CD14-positive monocyte (primary cell): ENCODE measurements around the gene ZFYVE21. TPM values are rescaled to one million over a fixed set of nuclear protein-coding genes. Genes with fewer than 3 reads are reported as not detected.
A peak's percentile ranks its signal among the peaks of the same experiment; 100 is the strongest.

Experiments
- DNase-seq, 3 donors: peaks; one replicate each; pipeline ENCODE4 v3.0.0-alpha.2; 2011 to 2022
- H2AFZ ChIP-seq: 2 replicates; pipeline ENCODE4 v1.6.0; 2012; ENCODE audit warnings: mild to moderate bottlenecking, low read depth, low read length, inconsistent platforms; ENCODE audit not compliant: insufficient read depth, poor library complexity, severe bottlenecking
- H3K27ac ChIP-seq, 2 donors: 1 replicate in 1 of 2; 2 replicates in 1 of 2; pipeline ENCODE4 v1.5.1; 2012 to 2013; ENCODE audit warnings: low read length in 2 of 2, control low read depth in 1 of 2, inconsistent platforms in 1 of 2, low read depth in 1 of 2, mild to moderate bottlenecking in 1 of 2
- H3K27me3 ChIP-seq, 2 donors: one replicate each; pipeline versions ENCODE4 v1.6.0 to v1.6.1; 2011 to 2013; ENCODE audit warnings: low read length in 2 of 2; ENCODE audit not compliant: control insufficient read depth in 2 of 2, insufficient read depth in 2 of 2
- H3K36me3 ChIP-seq, 2 donors: replicated peaks in 1 of 2; 1 replicate in 1 of 2; 2 replicates in 1 of 2; pipeline versions ENCODE4 v1.5.1 to v1.6.1; 2012 to 2013; ENCODE audit warnings: low read length in 2 of 2, control low read depth in 1 of 2, inconsistent platforms in 1 of 2, mild to moderate bottlenecking in 1 of 2; ENCODE audit not compliant: insufficient read depth in 2 of 2, control insufficient read depth in 1 of 2
- H3K4me1 ChIP-seq, 2 donors: 1 replicate in 1 of 2; 2 replicates in 1 of 2; pipeline versions ENCODE4 v1.5.1 to v1.6.1; 2012 to 2013; ENCODE audit warnings: low read length in 2 of 2, control low read depth in 1 of 2, inconsistent platforms in 1 of 2, mild to moderate bottlenecking in 1 of 2, moderate library complexity in 1 of 2; ENCODE audit not compliant: insufficient read depth in 2 of 2, control insufficient read depth in 1 of 2
- H3K4me2 ChIP-seq: replicated peaks from 2 replicates; pipeline ENCODE3; 2012; ENCODE audit warnings: low read length, moderate library complexity, mild to moderate bottlenecking; ENCODE audit not compliant: poor library complexity, severe bottlenecking; ENCODE audit errors: extremely low read depth
- H3K4me3 ChIP-seq, 3 experiments: fragments of 200-600 bp in 1 of 3; sonication (generic) in 1 of 3; replicated peaks in 1 of 3; 1 replicate in 2 of 3; 2 replicates in 1 of 3; pipeline ENCODE4 v1.5.1; 2011 to 2013; ENCODE audit warnings: low read length in 3 of 3, mild to moderate bottlenecking in 3 of 3, control low read depth in 2 of 3, low read depth in 2 of 3, inconsistent platforms in 1 of 3, moderate library complexity in 1 of 3
- H3K79me2 ChIP-seq: 2 replicates; pipeline ENCODE4 v1.6.0; 2012; ENCODE audit warnings: mild to moderate bottlenecking, control low read depth, inconsistent platforms, low read length, moderate library complexity; ENCODE audit not compliant: insufficient read depth
- H3K9ac ChIP-seq: 2 replicates; pipeline ENCODE4 v1.6.0; 2017; ENCODE audit warnings: low read length, mild to moderate bottlenecking; ENCODE audit not compliant: insufficient read depth, poor library complexity, severe bottlenecking
- H3K9me3 ChIP-seq, 2 donors: replicated peaks in 1 of 2; 1 replicate in 1 of 2; 2 replicates in 1 of 2; pipeline versions ENCODE4 v1.5.1 to v1.6.1; 2012 to 2013; ENCODE audit warnings: low read length in 2 of 2, control low read depth in 1 of 2; ENCODE audit not compliant: control insufficient read depth in 1 of 2, insufficient read depth in 1 of 2
- H4K20me1 ChIP-seq: 2 replicates; pipeline ENCODE4 v1.6.0; 2012; ENCODE audit warnings: mild to moderate bottlenecking, low read length, control low read depth, moderate library complexity; ENCODE audit not compliant: insufficient read depth
- H3K27ac Mint-ChIP-seq, 7 donors: one replicate each; pipeline ENCODE4 v1.8.0; 2020; ENCODE audit warnings: mild to moderate bottlenecking in 7 of 7, mixed read lengths in 7 of 7, moderate library complexity in 6 of 7, inconsistent platforms in 2 of 7
- H3K27me3 Mint-ChIP-seq, 3 donors: one replicate each; pipeline ENCODE4 v1.8.0; 2021 to 2022; ENCODE audit warnings: low read depth in 3 of 3, mild to moderate bottlenecking in 3 of 3, mixed read lengths in 3 of 3, moderate library complexity in 3 of 3, inconsistent platforms in 1 of 3
- H3K36me3 Mint-ChIP-seq, 2 donors: one replicate each; pipeline ENCODE4 v1.8.0; 2020; ENCODE audit warnings: mixed read lengths in 2 of 2, inconsistent platforms in 1 of 2, mild to moderate bottlenecking in 1 of 2
- H3K4me1 Mint-ChIP-seq: one replicate; pipeline ENCODE4 v1.8.0; 2020; ENCODE audit warnings: mild to moderate bottlenecking, mixed read lengths
- H3K4me3 Mint-ChIP-seq, 2 donors: one replicate each; pipeline ENCODE4 v1.8.0; 2020; ENCODE audit warnings: mild to moderate bottlenecking in 2 of 2, mixed read lengths in 2 of 2, moderate library complexity in 1 of 2
- H3K9me3 Mint-ChIP-seq, 7 donors: one replicate each; pipeline ENCODE4 v1.8.0; 2020 to 2022; ENCODE audit warnings: mixed read lengths in 7 of 7, mild to moderate bottlenecking in 6 of 7, moderate library complexity in 6 of 7, inconsistent platforms in 2 of 7
- WGBS: methylation state at CpG from one replicate; pipeline ENCODE4 v1.1.5; 2013; ENCODE audit warnings: missing lambda C conversion rate; ENCODE audit not compliant: insufficient coverage; 5-methylcytosine and 5-hydroxymethylcytosine counted together
- intact Hi-C, 2 donors: fragments of 100-400 bp; cut with micrococcal nuclease; formaldehyde crosslinking; loops; one replicate each; pipeline versions ENCODE4 v1.15.0 to v1.15.1; 2023
- polyA plus RNA-seq, 3 donors: library from polyadenylated mRNA; depleted of rRNA in 1 of 3; unstranded in 2 of 3; stranded (reverse) in 1 of 3; fragments of 300-500 nt in 2 of 3; fragments of >200 nt in 1 of 3; fragmentation: Illumina TruSeq in 2 of 3; gene quantifications; 1 replicate in 2 of 3; 2 replicates in 1 of 3; pipeline ENCODE4 v1.2.3, GENCODE V29; 2012 to 2021
- TF ChIP-seq, protein P1 (sequence below): fragments of 200-600 bp; IDR thresholded peaks from one replicate; pipeline ENCODE4 v1.8.0; 2022; ENCODE audit warnings: antibody characterized with exemption, mild to moderate bottlenecking

Gene ZFYVE21
- polyA plus RNA-seq, 3 donors, result 22.1 to 36.5 (median 33.1) TPM

GRCh38 chr14:103721334-103722120, 5.9 kb downstream of the ZFYVE21 start:
- TF ChIP-seq, protein P1, sequence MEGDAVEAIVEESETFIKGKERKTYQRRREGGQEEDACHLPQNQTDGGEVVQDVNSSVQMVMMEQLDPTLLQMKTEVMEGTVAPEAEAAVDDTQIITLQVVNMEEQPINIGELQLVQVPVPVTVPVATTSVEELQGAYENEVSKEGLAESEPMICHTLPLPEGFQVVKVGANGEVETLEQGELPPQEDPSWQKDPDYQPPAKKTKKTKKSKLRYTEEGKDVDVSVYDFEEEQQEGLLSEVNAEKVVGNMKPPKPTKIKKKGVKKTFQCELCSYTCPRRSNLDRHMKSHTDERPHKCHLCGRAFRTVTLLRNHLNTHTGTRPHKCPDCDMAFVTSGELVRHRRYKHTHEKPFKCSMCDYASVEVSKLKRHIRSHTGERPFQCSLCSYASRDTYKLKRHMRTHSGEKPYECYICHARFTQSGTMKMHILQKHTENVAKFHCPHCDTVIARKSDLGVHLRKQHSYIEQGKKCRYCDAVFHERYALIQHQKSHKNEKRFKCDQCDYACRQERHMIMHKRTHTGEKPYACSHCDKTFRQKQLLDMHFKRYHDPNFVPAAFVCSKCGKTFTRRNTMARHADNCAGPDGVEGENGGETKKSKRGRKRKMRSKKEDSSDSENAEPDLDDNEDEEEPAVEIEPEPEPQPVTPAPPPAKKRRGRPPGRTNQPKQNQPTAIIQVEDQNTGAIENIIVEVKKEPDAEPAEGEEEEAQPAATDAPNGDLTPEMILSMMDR, result no peak
- peaks cover 13 to 26% of the 10 kb centered on the region in 2 donors for H3K36me3 Mint-ChIP-seq
- peaks cover 0 to 2% (median 0%) of the 10 kb centered on the region in 3 donors for H3K27me3 Mint-ChIP-seq
- no peaks in the 10 kb centered on the region for H3K9me3 Mint-ChIP-seq
- H3K4me2 ChIP-seq, result no peak overlapping the region
- H3K4me1 Mint-ChIP-seq, result peaks cover 13% of the 10 kb centered on the region
- peaks cover 56% of the 10 kb centered on the region for H4K20me1 ChIP-seq
- no peaks in the 10 kb centered on the region for H3K9me3 ChIP-seq
- peaks cover 4 to 13% of the 10 kb centered on the region in 2 donors for H3K36me3 ChIP-seq
- 94% methylated on average over 19 of the region's 26 CpGs for WGBS
- H3K27ac Mint-ChIP-seq, result no peak overlapping the region
- no peak overlapping the region for H3K27ac ChIP-seq
- no peak overlapping the region for H3K9ac ChIP-seq
- DNase-seq, result no peak
- no peaks in the 10 kb centered on the region for H3K27me3 ChIP-seq
- peaks cover 5% of the 10 kb centered on the region in 2 donors for H3K4me1 ChIP-seq
- H2AFZ ChIP-seq, result no peak overlapping the region
- intact Hi-C loops, result no loop called here
- H3K4me3 Mint-ChIP-seq, result no peak overlapping the region
- peaks cover 26% of the 10 kb centered on the region for H3K79me2 ChIP-seq
- no peak overlapping the region for H3K4me3 ChIP-seq

DNA sequence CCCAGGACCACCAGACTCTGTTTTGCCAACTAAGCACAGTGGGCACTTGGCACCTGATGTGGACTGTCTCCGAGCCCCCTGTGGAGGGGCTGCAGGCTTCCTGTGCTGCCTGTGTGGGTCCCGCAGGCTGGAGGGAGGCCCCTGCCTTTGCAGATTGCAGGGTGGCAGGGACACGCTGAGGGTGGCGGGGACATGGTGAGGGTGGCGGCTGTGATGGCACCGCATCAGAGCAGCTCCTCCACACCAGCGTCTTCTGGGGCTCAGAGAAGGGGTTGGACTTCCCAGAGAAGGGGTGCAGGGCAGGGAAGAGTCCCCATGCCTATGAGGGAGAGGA, 8.1 kb downstream of the ZFYVE21 start:
- H3K4me1 Mint-ChIP-seq, result no peaks in the 10 kb centered on the region
- H3K79me2 ChIP-seq, result peaks cover 7% of the 10 kb centered on the region
- no peaks in the 10 kb centered on the region for H3K9me3 ChIP-seq
- no peaks in the 10 kb centered on the region for H3K9me3 Mint-ChIP-seq
- WGBS, result 85% methylated on average over 7 of the region's 7 CpGs
- H3K4me3 ChIP-seq, result no peak overlapping the region
- peaks cover 0 to 2% (median 0%) of the 10 kb centered on the region in 3 donors for H3K27me3 Mint-ChIP-seq
- H3K4me1 ChIP-seq, result no peaks in the 10 kb centered on the region
- no peak overlapping the region for H3K9ac ChIP-seq
- intact Hi-C loops, result no loop called here
- H4K20me1 ChIP-seq, result peaks cover 36% of the 10 kb centered on the region
- no peak overlapping the region for H3K4me2 ChIP-seq
- peaks cover 6 to 22% of the 10 kb centered on the region in 2 donors for H3K36me3 Mint-ChIP-seq
- DNase-seq, result no peak
- H3K36me3 ChIP-seq, result peaks cover 15 to 27% of the 10 kb centered on the region in 2 donors
- no peak overlapping the region for H3K4me3 Mint-ChIP-seq
- TF ChIP-seq, protein P1, result no peak
- H2AFZ ChIP-seq, result no peak overlapping the region
- H3K27ac ChIP-seq, result no peak overlapping the region
- H3K27ac Mint-ChIP-seq, result peak overlapping the region in 1 of 7 donors; percentile 41
- H3K27me3 ChIP-seq, result no peaks in the 10 kb centered on the region
